A673 (cell line): ENCODE results near the gene SGSM1. TPM values are rescaled to one million over a fixed set of nuclear protein-coding genes. Genes with fewer than 3 reads are reported as not detected.

Source experiments
- BruUV-seq: library from RNA; stranded (reverse); fragments of 400-500 nt; replicated peaks from 2 replicates; lab custom pipeline; 2021; lab: Mats Ljungman, UMichigan
- CTCF ChIA-PET: fragments of 300-600 bp; sonication (Branson Sonifier 250); formaldehyde crosslinking; loops from one replicate; lab custom pipeline; 2022; ENCODE audit warnings: antibody characterized with exemption; lab: Charles Lee
- POLR2A ChIA-PET: fragments of 300-600 bp; sonication (Branson Sonifier 250); formaldehyde crosslinking; loops from one replicate; lab custom pipeline; 2022; ENCODE audit warnings: antibody characterized with exemption; ENCODE audit not compliant: low non-redundant PET; lab: Charles Lee
- DNase-seq: peaks from one replicate; pipeline ENCODE4 v3.0.0-alpha.2; 2015; ENCODE audit warnings: low spot score
- H3K27ac ChIP-seq: fragments of 200-600 bp; sonication (generic); 2 replicates; pipeline ENCODE4 v1.5.1; 2016; ENCODE audit warnings: mixed run types, low read depth, mild to moderate bottlenecking, mixed read lengths, antibody characterized with exemption, low read length; ENCODE audit not compliant: poor library complexity, severe bottlenecking
- H3K27me3 ChIP-seq: fragments of 200-600 bp; sonication (generic); replicated peaks from 2 replicates; pipeline ENCODE4 v1.6.1; 2017; ENCODE audit warnings: mixed run types, low read depth, mild to moderate bottlenecking, mixed read lengths, antibody characterized with exemption, low read length; ENCODE audit not compliant: insufficient read depth, poor library complexity
- H3K36me3 ChIP-seq: fragments of 200-600 bp; sonication (generic); 2 replicates; pipeline ENCODE4 v1.6.1; 2016; ENCODE audit warnings: mixed run types, mild to moderate bottlenecking, mixed read lengths, antibody characterized with exemption, low read length; ENCODE audit not compliant: insufficient read depth, poor library complexity, severe bottlenecking
- H3K4me1 ChIP-seq: fragments of 200-600 bp; sonication (generic); 2 replicates; pipeline ENCODE4 v1.6.1; 2017; ENCODE audit warnings: mixed run types, mild to moderate bottlenecking, mixed read lengths, antibody characterized with exemption, low read length; ENCODE audit not compliant: insufficient read depth, poor library complexity, severe bottlenecking
- H3K4me3 ChIP-seq: fragments of 200-600 bp; sonication (generic); 2 replicates; pipeline ENCODE4 v1.5.1; 2016; ENCODE audit warnings: low read depth, mixed run types, mild to moderate bottlenecking, mixed read lengths, low read length; ENCODE audit not compliant: poor library complexity, severe bottlenecking
- H3K9me3 ChIP-seq: fragments of 200-600 bp; sonication (generic); 2 replicates; pipeline ENCODE4 v1.6.1; 2016; ENCODE audit warnings: mixed run types, low read depth, mild to moderate bottlenecking, mixed read lengths, antibody characterized with exemption, low read length; ENCODE audit not compliant: poor library complexity, severe bottlenecking
- CTCF ChIP-seq: fragments of 300-800, 200-600 bp; sonication (generic); conservative IDR thresholded peaks from 2 replicates; pipeline ENCODE4 v1.5.1; 2017; ENCODE audit warnings: low read depth, mild to moderate bottlenecking, antibody characterized with exemption, low read length, moderate library complexity, mixed read lengths
- EZH2 ChIP-seq: fragments of 200-600 bp; sonication (generic); IDR thresholded peaks from 2 replicates; pipeline ENCODE4 v1.6.1; 2017; ENCODE audit warnings: borderline replicate concordance, low read depth, mild to moderate bottlenecking, mixed read lengths, antibody characterized with exemption, low read length; ENCODE audit not compliant: poor library complexity, severe bottlenecking
- intact Hi-C: fragments of 100-400 bp; cut with micrococcal nuclease; formaldehyde crosslinking; loops from one replicate; pipeline ENCODE4 v1.10.0; 2022; ENCODE audit not compliant: unreplicated experiment
- total RNA-seq: library from RNA; stranded (reverse); gene quantifications from 2 replicates; pipeline ENCODE4 v1.2.3, GENCODE V29; 2021

Gene SGSM1
- total RNA-seq, 1 experiment from 2014 or later = not detected

- intact Hi-C loops = no loop called here
- Histone ChIP-seq H3K27ac (peak overlapping the region; percentile 51), H3K36me3 (no peaks in the 10 kb centered on the region), H3K4me3 (peak overlapping the region; percentile 69), H3K9me3 (no peaks in the 10 kb centered on the region), H3K4me1 (peaks cover 11% of the 10 kb centered on the region), H3K27me3 (no peaks in the 10 kb centered on the region)
- DNase-seq = no peak
- TF ChIP-seq EZH2 = no peak
- no peak for TF ChIP-seq CTCF
- ChIA-PET CTCF (no interaction called here), POLR2A (no interaction called here)
- BruUV-seq = no TSS peak
These were observed 147.5 kb downstream of the SGSM1 start for GRCh38 chr22:24953384-24954113.

GRCh38 chr22:24954114-24954463 lies 148.1 kb downstream of the SGSM1 start:
- no peaks in the 10 kb centered on the region for H3K9me3 ChIP-seq
- intact Hi-C loops = no loop called here
- CTCF ChIA-PET = no interaction called here
- H3K36me3 ChIP-seq = no peaks in the 10 kb centered on the region
- DNase-seq = no peak
- H3K4me1 ChIP-seq = peaks cover 11% of the 10 kb centered on the region
- no peak overlapping the region for H3K27ac ChIP-seq
- no peaks in the 10 kb centered on the region for H3K27me3 ChIP-seq
- POLR2A ChIA-PET = no interaction called here
- BruUV-seq = no TSS peak
- H3K4me3 ChIP-seq = peak overlapping the region; percentile 69
- TF ChIP-seq EZH2 = no peak
- no peak for TF ChIP-seq CTCF

- POLR2A ChIA-PET = no interaction called here
- CTCF ChIA-PET = no interaction called here
- intact Hi-C loops = no loop called here
- no peak for TF ChIP-seq EZH2
- Histone ChIP-seq H3K36me3 (no peaks in the 10 kb centered on the region), H3K4me1 (peaks cover 11% of the 10 kb centered on the region), H3K27ac (no peak overlapping the region), H3K4me3 (no peak overlapping the region), H3K9me3 (no peaks in the 10 kb centered on the region), H3K27me3 (no peaks in the 10 kb centered on the region)
- BruUV-seq = no TSS peak
- no peak for DNase-seq
These were observed 148.8 kb downstream of the SGSM1 start for GRCh38 chr22:24954856-24955255.

GRCh38 chr22:24957043-24957442 lies 151.0 kb downstream of the SGSM1 start:
- Histone ChIP-seq H3K9me3 (no peaks in the 10 kb centered on the region), H3K36me3 (no peaks in the 10 kb centered on the region), H3K4me1 (peaks cover 11% of the 10 kb centered on the region), H3K27me3 (no peaks in the 10 kb centered on the region), H3K27ac (no peak overlapping the region), H3K4me3 (no peak overlapping the region)
- ChIA-PET CTCF (no interaction called here), POLR2A (no interaction called here)
- no TSS peak for BruUV-seq
- no peak for TF ChIP-seq CTCF
- TF ChIP-seq EZH2 = no peak
- no peak for DNase-seq
- intact Hi-C loops = no loop called here
